GM12878 (cell line): ENCODE measurements around the gene ASIC5. TPM values are rescaled to one million over a fixed set of nuclear protein-coding genes. Genes with fewer than 3 reads are reported as not detected.

ENCODE experiments used
- ATAC-seq: fragments of 200-7000 bp; cut with Tn5 transposase; 3 replicates; pipeline ENCODE4 v1.9.1; 2020; ENCODE audit warnings: mild to moderate bottlenecking, moderate library complexity
- BruUV-seq: library from RNA; stranded (reverse); fragments of 400-500 nt; replicated peaks from 2 replicates; lab custom pipeline; 2021; lab: Mats Ljungman, UMichigan
- CTCF ChIA-PET: fragments of 300-600 bp; sonication (Branson Sonifier 250); formaldehyde crosslinking; extraction: SDS; loops from one replicate; lab custom pipeline; 2021; ENCODE audit warnings: inconsistent platforms; lab: Yijun Ruan, JAX
- POLR2A ChIA-PET: fragments of 350-600 bp; formaldehyde crosslinking; extraction: SDS; loops from one replicate; lab custom pipeline; 2021; ENCODE audit warnings: inconsistent platforms; lab: Charles Lee
- RAD21 ChIA-PET: fragments of 300-600 bp; sonication (Branson Sonifier 250); formaldehyde crosslinking; loops from one replicate; lab custom pipeline; 2023; ENCODE audit warnings: antibody characterized with exemption; ENCODE audit not compliant: unreplicated experiment; lab: Charles Lee
- SMC1A ChIA-PET: fragments of 300-600 bp; sonication (Branson Sonifier 250); formaldehyde crosslinking; loops from one replicate; lab custom pipeline; 2023; ENCODE audit not compliant: unreplicated experiment, uncharacterized antibody; lab: Charles Lee
- DNase-seq: peaks from one replicate; pipeline ENCODE4 v3.0.0-alpha.2; 2011; ENCODE audit warnings: low read depth, low spot score
- FAIRE-seq: peaks from 3 replicates; lab custom pipeline; 2011; peaks lifted over from hg19 to GRCh38; lab: Jason Lieb, UNC
- H2AFZ ChIP-seq: 2 replicates; pipeline ENCODE4 v1.6.0; 2011; ENCODE audit warnings: low read depth, low read length, control low read depth; ENCODE audit not compliant: control insufficient read depth
- H3K27ac ChIP-seq: 2 replicates; pipeline ENCODE4 v1.5.1; 2011; ENCODE audit warnings: control low read depth; ENCODE audit not compliant: control insufficient read depth, insufficient read depth
- H3K27me3 ChIP-seq, 2 experiments: replicated peaks in 1 of 2; 2 replicates each; pipeline versions ENCODE4 v1.6.0 to v1.6.1; 2011; ENCODE audit warnings: low read length in 1 of 2; ENCODE audit not compliant: control insufficient read depth in 2 of 2, insufficient read depth in 2 of 2
- H3K36me3 ChIP-seq, 2 experiments: 2 replicates each; pipeline ENCODE4 v1.5.1; 2011; ENCODE audit warnings: low read length in 1 of 2; ENCODE audit not compliant: control insufficient read depth in 2 of 2, insufficient read depth in 2 of 2
- H3K4me1 ChIP-seq: 2 replicates; pipeline ENCODE4 v1.6.1; 2011; ENCODE audit warnings: mild to moderate bottlenecking, low read length, moderate library complexity, mixed read lengths; ENCODE audit not compliant: control insufficient read depth, insufficient read depth
- H3K4me2 ChIP-seq: 2 replicates; pipeline ENCODE4 v1.6.0; 2011; ENCODE audit warnings: control low read depth; ENCODE audit not compliant: control insufficient read depth, insufficient read depth
- H3K4me3 ChIP-seq: fragments of 200-600 bp; sonication (generic); 2 replicates; pipeline ENCODE4 v1.5.1; 2016
- H3K79me2 ChIP-seq: 2 replicates; pipeline ENCODE4 v1.6.0; 2011; ENCODE audit warnings: low read length; ENCODE audit not compliant: control insufficient read depth, insufficient read depth
- H3K9ac ChIP-seq: 2 replicates; pipeline ENCODE4 v1.8.0; 2011; ENCODE audit warnings: low read length, control low read depth, mixed read lengths; ENCODE audit not compliant: control insufficient read depth, insufficient read depth
- H3K9me3 ChIP-seq: replicated peaks from 3 replicates; pipeline ENCODE4 v1.5.1; 2011; ENCODE audit warnings: mild to moderate bottlenecking, low read length; ENCODE audit not compliant: control insufficient read depth, insufficient read depth
- H4K20me1 ChIP-seq: 2 replicates; pipeline ENCODE4 v1.6.0; 2011; ENCODE audit not compliant: control insufficient read depth, insufficient read depth
- ASH2L ChIP-seq: fragments of 300-600, 200-600 bp; sonication (generic); IDR thresholded peaks from 2 replicates; pipeline ENCODE4 v1.6.1; 2017; ENCODE audit warnings: low read depth, mild to moderate bottlenecking, borderline replicate concordance
- ATF7 ChIP-seq: fragments of 450-650 bp; IDR thresholded peaks from 2 replicates; pipeline ENCODE4 v1.6.1; 2016; ENCODE audit warnings: low read depth, mild to moderate bottlenecking
- BACH1 ChIP-seq: fragments of 450-650 bp; IDR thresholded peaks from 2 replicates; pipeline ENCODE4 v1.6.1; 2017; ENCODE audit warnings: mild to moderate bottlenecking, borderline replicate concordance
- NFXL1 ChIP-seq: fragments of 450-650 bp; IDR thresholded peaks from 2 replicates; pipeline ENCODE4 v1.6.1; 2017; ENCODE audit warnings: antibody characterized with exemption, mild to moderate bottlenecking, borderline replicate concordance
- POLR2AphosphoS2 ChIP-seq: IDR thresholded peaks from 2 replicates; pipeline ENCODE4 v1.6.1; 2011; ENCODE audit warnings: low read depth, mild to moderate bottlenecking, low read length, improper control_type of control experiment, moderate library complexity
- RAD51 ChIP-seq: fragments of 450-650 bp; IDR thresholded peaks from 2 replicates; pipeline ENCODE4 v1.6.1; 2016; ENCODE audit warnings: moderate library complexity, mild to moderate bottlenecking, inconsistent platforms
- TARDBP ChIP-seq: IDR thresholded peaks from 2 replicates; pipeline ENCODE4 v1.6.1; 2016; ENCODE audit warnings: borderline replicate concordance
- WGBS: methylation state at CpG from one replicate; pipeline ENCODE4 v1.1.6; 2016; ENCODE audit warnings: low lambda C conversion rate; ENCODE audit not compliant: insufficient replicate concordance, insufficient coverage; ENCODE audit errors: missing lambda C conversion rate; 5-methylcytosine and 5-hydroxymethylcytosine counted together
- in situ Hi-C: fragments of 300-500 bp; cut with MboI; formaldehyde crosslinking; loops from 9 replicates; pipeline ENCODE4 v1.14.3; 2018; ENCODE audit warnings: mixed read lengths
- intact Hi-C: fragments of 100-400 bp; cut with micrococcal nuclease; formaldehyde crosslinking; loops from one replicate; pipeline ENCODE4 v1.14.2; 2022; ENCODE audit not compliant: unreplicated experiment
- polyA plus RNA-seq, 11 experiments: library from polyadenylated mRNA; depleted of rRNA in 4 of 11; unstranded in 6 of 11; stranded (reverse) in 5 of 11; fragments of >200 nt; fragmentation: Nextera tagmentation in 4 of 11; fragmentation: Illumina TruSeq in 1 of 11; extraction: Ambion mirVana in 4 of 11; extraction: Trizol in 1 of 11; gene quantifications; 1 replicate in 1 of 11; 2 replicates in 10 of 11; pipeline versions ENCODE4 v1.2.1 to v1.2.3, GENCODE V29; 2011 to 2016; ENCODE audit warnings: inconsistent platforms in 2 of 11, missing spikeins in 2 of 11, low read depth in 1 of 11
- total RNA-seq, 4 experiments: library from RNA; depleted of rRNA in 3 of 4; stranded (reverse); fragments of >200 nt in 3 of 4; fragmentation: Illumina TruSeq in 1 of 4; extraction: Trizol in 1 of 4; gene quantifications; 2 replicates each; pipeline versions ENCODE4 v1.2.1 to v1.2.3, GENCODE V29; 2013 to 2021
- TF ChIP-seq, protein P1 (sequence below), 3 experiments: IDR thresholded peaks in 2 of 3; conservative IDR thresholded peaks in 1 of 3; 2 replicates each; pipeline ENCODE4 v1.5.1; 2011; ENCODE audit warnings: low read depth in 3 of 3, low read length in 3 of 3, mild to moderate bottlenecking in 3 of 3, control low read depth in 2 of 3, moderate library complexity in 2 of 3, inconsistent platforms in 1 of 3, mixed read lengths in 1 of 3; ENCODE audit not compliant: control insufficient read depth in 2 of 3, insufficient read depth in 1 of 3; ENCODE audit errors: extremely low read depth in 1 of 3

ASIC5 gene
- total and polyA plus RNA-seq, 10 of the 15 experiments (the other 5 are each of a cell fraction or from before 2014, with no cell fraction given) = not detected

DNA sequence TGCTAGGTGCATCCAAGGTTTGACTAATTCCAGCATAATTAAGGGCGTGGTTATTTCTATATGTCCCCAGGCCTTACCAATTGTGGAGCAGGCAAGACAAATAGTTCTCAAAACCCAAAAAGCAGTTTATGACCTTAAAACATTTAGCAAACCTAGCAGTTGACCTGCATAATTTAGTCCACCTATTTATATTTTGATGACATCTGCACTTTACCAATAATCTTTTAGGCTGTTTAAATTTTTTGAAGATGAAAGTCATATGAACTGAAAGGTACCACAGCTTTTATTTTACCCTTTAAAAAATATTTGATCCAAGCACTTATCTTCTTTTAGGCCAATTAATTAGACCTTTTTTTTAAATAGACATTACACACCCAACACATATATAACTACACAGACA is 9.8 kb upstream of the ASIC5 start (continued):
- TF ChIP-seq BACH1 = no peak
- no peak for TF ChIP-seq TARDBP
- TF ChIP-seq, protein P1, sequence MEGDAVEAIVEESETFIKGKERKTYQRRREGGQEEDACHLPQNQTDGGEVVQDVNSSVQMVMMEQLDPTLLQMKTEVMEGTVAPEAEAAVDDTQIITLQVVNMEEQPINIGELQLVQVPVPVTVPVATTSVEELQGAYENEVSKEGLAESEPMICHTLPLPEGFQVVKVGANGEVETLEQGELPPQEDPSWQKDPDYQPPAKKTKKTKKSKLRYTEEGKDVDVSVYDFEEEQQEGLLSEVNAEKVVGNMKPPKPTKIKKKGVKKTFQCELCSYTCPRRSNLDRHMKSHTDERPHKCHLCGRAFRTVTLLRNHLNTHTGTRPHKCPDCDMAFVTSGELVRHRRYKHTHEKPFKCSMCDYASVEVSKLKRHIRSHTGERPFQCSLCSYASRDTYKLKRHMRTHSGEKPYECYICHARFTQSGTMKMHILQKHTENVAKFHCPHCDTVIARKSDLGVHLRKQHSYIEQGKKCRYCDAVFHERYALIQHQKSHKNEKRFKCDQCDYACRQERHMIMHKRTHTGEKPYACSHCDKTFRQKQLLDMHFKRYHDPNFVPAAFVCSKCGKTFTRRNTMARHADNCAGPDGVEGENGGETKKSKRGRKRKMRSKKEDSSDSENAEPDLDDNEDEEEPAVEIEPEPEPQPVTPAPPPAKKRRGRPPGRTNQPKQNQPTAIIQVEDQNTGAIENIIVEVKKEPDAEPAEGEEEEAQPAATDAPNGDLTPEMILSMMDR (IDR thresholded peaks at IDR 0.05 in 2 of 3, conservative IDR thresholded peaks at IDR 0.05 in 1 of 3; ENCODE audit: control insufficient read depth in 2 of 3, extremely low read depth in 1 of 3, insufficient read depth in 1 of 3, low read depth in 3 of 3, low read length in 3 of 3) = no peak
- no peak for TF ChIP-seq ASH2L
- TF ChIP-seq POLR2AphosphoS2 = no peak

DNA sequence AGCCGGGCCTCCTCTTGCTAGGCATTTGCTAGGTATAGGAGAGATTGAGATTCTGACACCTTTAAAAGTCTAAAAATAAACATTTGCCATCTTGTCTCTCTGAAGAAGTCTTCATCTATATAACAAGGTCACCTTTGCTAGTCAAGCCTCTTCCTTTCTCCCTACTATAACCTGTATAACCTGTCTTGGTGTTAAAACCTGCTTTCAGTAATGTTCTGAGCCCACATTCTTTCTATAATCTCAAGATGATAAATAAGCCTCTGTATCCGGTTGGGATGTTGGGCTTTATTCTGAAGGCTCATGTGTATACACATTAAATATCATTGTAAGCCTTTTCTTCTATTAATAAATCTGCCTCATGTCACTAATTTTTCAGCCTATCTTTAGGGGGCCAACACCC is 10.2 kb downstream of the ASIC5 start:
- Histone ChIP-seq H2AFZ (no peak overlapping the region), H3K9ac (no peak overlapping the region), H3K27me3 (no peaks in the 10 kb centered on the region), H3K9me3 (no peaks in the 10 kb centered on the region), H3K4me3 (no peak overlapping the region), H3K27ac (no peak overlapping the region), H3K36me3 (no peaks in the 10 kb centered on the region), H3K79me2 (no peaks in the 10 kb centered on the region), H3K4me1 (no peaks in the 10 kb centered on the region), H4K20me1 (no peaks in the 10 kb centered on the region), H3K4me2 (no peak overlapping the region)
- whole genome bisulfite sequencing = 18% methylated on average over 2 of the region's 2 CpGs
- ChIA-PET SMC1A (interaction anchor here (1.7 kb wide), 1 partner anchor 14 kb away, joined by 4 read pairs; no protein-coding TSS in a partner anchor), CTCF (no interaction called here), POLR2A (no interaction called here), RAD21 (no interaction called here)
- FAIRE-seq = no peak
- no TSS peak for BruUV-seq
- ATAC-seq = no peak
- DNase-seq = no peak
- in situ Hi-C loops = no loop called here
- TF ChIP-seq ATF7 = no peak
- TF ChIP-seq RAD51 = no peak
- TF ChIP-seq NFXL1 = no peak
- intact Hi-C loops = no loop called here
